GM23248 (cell line): ENCODE measurements around the gene ADIPOQ.

Experiments used
- EZH2 ChIP-seq: fragments of 200-600 bp; sonication (generic); IDR thresholded peaks from 2 replicates; pipeline ENCODE4 v1.6.1; 2018; ENCODE audit warnings: antibody characterized with exemption, mild to moderate bottlenecking; ENCODE audit not compliant: insufficient read depth, poor library complexity, severe bottlenecking
- EZH2phosphoT487 ChIP-seq: fragments of 200-600 bp; sonication (generic); IDR thresholded peaks from 2 replicates; pipeline ENCODE4 v1.6.1; 2018; ENCODE audit warnings: antibody characterized with exemption, moderate library complexity, mild to moderate bottlenecking, low read depth; ENCODE audit not compliant: insufficient read depth

GRCh38 chr3:186821429-186822387 is 20.8 kb upstream of the ADIPOQ start:
- TF ChIP-seq EZH2 (no peak), EZH2phosphoT487 (no peak)
